Mesothelial cell of epicardium (in vitro differentiated cells): Measurements from ENCODE around the gene KRT72. TPM values are rescaled to one million over a fixed set of nuclear protein-coding genes. Genes with fewer than 3 reads are reported as not detected.

ENCODE experiments used
- DNase-seq, 2 experiments: peaks; one replicate each; pipeline ENCODE4 v3.0.0; 2021; ENCODE audit warnings: low spot score in 2 of 2; ENCODE audit not compliant: unreplicated experiment in 2 of 2
- H3K27ac Mint-ChIP-seq: 2 replicates; pipeline ENCODE4 v1.8.0; 2021; ENCODE audit warnings: mixed read lengths
- H3K27me3 Mint-ChIP-seq: 2 replicates; pipeline ENCODE4 v1.8.0; 2021; ENCODE audit warnings: low read depth, mixed read lengths
- H3K36me3 Mint-ChIP-seq: 2 replicates; pipeline ENCODE4 v1.8.0; 2021; ENCODE audit warnings: mixed read lengths
- H3K4me1 Mint-ChIP-seq: 2 replicates; pipeline ENCODE4 v1.8.0; 2021; ENCODE audit warnings: mixed read lengths
- H3K4me3 Mint-ChIP-seq: 2 replicates; pipeline ENCODE4 v1.8.0; 2021; ENCODE audit warnings: mild to moderate bottlenecking, moderate library complexity, mixed read lengths
- H3K9me3 Mint-ChIP-seq: 2 replicates; pipeline ENCODE4 v1.8.0; 2021; ENCODE audit warnings: mixed read lengths
- total RNA-seq: library from RNA; stranded (reverse); gene quantifications from 3 replicates; pipeline ENCODE4 v1.2.1, GENCODE V29; 2021
- TF ChIP-seq, protein P1 (sequence below): fragments of 200-600 bp; sonication (generic); IDR thresholded peaks from one replicate; pipeline ENCODE4 v1.5.0; 2021; ENCODE audit warnings: antibody characterized with exemption; ENCODE audit not compliant: unreplicated experiment

The KRT72 gene
- total RNA-seq, result not detected in 3 replicates

DNA sequence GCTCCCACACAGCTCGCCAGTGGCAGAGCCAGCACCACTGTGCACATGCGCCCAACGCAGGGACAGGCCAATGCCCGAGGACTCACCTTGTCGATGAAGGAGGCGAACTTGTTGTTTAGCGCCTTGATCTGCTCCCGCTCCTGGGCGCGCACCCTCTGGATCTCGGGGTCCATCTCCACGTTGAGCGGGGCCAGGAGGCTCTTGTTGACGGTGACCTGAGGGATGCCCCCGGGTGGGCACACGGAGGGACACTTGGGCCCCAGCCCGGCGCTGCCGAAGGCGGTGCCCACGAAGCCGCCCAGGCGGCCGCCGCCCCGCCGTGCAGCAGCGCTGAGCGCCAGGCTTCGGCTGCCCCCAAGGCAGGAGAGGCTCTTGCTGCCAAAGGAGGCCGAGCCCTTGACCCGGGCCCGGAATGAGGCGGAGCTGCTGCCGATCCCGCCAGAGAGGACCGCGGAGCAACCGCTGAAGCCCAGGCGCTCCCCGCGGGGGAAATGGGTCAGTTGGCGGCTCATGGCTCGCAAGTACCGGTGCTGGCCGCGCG, at the start of gene KRT72:
KRT72 (minus strand) TSS at position 523 of the 541 bp plus-strand sequence; CDS start at position 512, 11 bp downstream.
- Mint-ChIP-seq H3K27me3 (peaks cover 64% of the 10 kb centered on the region), H3K27ac (no peak within 1 kb of the TSS), H3K36me3 (no peaks in the 10 kb centered on the region), H3K4me1 (no peaks in the 10 kb centered on the region), H3K4me3 (no peak within 1 kb of the TSS), H3K9me3 (no peaks in the 10 kb centered on the region)
- TF ChIP-seq, protein P1, sequence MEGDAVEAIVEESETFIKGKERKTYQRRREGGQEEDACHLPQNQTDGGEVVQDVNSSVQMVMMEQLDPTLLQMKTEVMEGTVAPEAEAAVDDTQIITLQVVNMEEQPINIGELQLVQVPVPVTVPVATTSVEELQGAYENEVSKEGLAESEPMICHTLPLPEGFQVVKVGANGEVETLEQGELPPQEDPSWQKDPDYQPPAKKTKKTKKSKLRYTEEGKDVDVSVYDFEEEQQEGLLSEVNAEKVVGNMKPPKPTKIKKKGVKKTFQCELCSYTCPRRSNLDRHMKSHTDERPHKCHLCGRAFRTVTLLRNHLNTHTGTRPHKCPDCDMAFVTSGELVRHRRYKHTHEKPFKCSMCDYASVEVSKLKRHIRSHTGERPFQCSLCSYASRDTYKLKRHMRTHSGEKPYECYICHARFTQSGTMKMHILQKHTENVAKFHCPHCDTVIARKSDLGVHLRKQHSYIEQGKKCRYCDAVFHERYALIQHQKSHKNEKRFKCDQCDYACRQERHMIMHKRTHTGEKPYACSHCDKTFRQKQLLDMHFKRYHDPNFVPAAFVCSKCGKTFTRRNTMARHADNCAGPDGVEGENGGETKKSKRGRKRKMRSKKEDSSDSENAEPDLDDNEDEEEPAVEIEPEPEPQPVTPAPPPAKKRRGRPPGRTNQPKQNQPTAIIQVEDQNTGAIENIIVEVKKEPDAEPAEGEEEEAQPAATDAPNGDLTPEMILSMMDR, result no peak
- DNase-seq, result no peak

- peaks cover 81% of the 10 kb centered on the region for H3K27me3 Mint-ChIP-seq
- H3K36me3 Mint-ChIP-seq, result no peaks in the 10 kb centered on the region
- H3K4me1 Mint-ChIP-seq, result peaks cover 2% of the 10 kb centered on the region
- no peak for DNase-seq
- H3K9me3 Mint-ChIP-seq, result peaks cover 6% of the 10 kb centered on the region
- no peak overlapping the region for H3K4me3 Mint-ChIP-seq
- no peak overlapping the region for H3K27ac Mint-ChIP-seq
- TF ChIP-seq, protein P1, result no peak
Measured at GRCh38 chr12:52650520-52651081, 49.3 kb upstream of the KRT72 start.

GRCh38 chr12:52649066-52649465, 47.8 kb upstream of the KRT72 start:
- H3K9me3 Mint-ChIP-seq, result peaks cover 6% of the 10 kb centered on the region
- TF ChIP-seq, protein P1, result no peak
- no peaks in the 10 kb centered on the region for H3K4me1 Mint-ChIP-seq
- no peak overlapping the region for H3K4me3 Mint-ChIP-seq
- no peak for DNase-seq
- peaks cover 81% of the 10 kb centered on the region for H3K27me3 Mint-ChIP-seq
- no peak overlapping the region for H3K27ac Mint-ChIP-seq
- no peaks in the 10 kb centered on the region for H3K36me3 Mint-ChIP-seq

- no peak for DNase-seq
- peaks cover 6% of the 10 kb centered on the region for H3K9me3 Mint-ChIP-seq
- H3K4me1 Mint-ChIP-seq, result no peaks in the 10 kb centered on the region
- no peak overlapping the region for H3K4me3 Mint-ChIP-seq
- TF ChIP-seq, protein P1, result no peak
- no peaks in the 10 kb centered on the region for H3K36me3 Mint-ChIP-seq
- H3K27me3 Mint-ChIP-seq, result peaks cover 78% of the 10 kb centered on the region
- no peak overlapping the region for H3K27ac Mint-ChIP-seq
Measured at GRCh38 chr12:52648012-52648550, 46.8 kb upstream of the KRT72 start.

DNA sequence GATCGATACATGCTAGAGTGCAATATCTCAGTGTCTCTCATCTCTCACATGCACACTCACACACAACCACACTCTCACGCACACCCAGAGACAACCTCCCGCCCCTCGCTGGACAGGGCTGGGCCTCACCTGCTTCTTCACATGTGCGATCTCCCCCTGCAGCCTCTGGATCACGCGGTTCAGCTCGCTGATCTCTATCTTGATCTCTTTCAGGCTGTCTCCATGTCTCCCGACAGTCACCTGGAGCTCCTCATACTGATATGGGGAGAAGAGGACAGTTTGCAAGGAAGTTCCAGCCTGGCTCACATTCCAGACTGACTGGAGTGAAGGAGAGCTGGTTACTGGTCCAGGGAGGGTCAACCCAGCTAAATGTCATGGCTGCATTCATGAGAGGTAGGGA, 46.3 kb upstream of the KRT72 start:
- Mint-ChIP-seq H3K27me3 (peaks cover 76% of the 10 kb centered on the region), H3K9me3 (peaks cover 4% of the 10 kb centered on the region), H3K4me3 (no peak overlapping the region), H3K4me1 (no peaks in the 10 kb centered on the region), H3K36me3 (no peaks in the 10 kb centered on the region), H3K27ac (no peak overlapping the region)
- TF ChIP-seq, protein P1, result no peak
- no peak for DNase-seq
